ENCODE data around the gene VASH1. TPM values are rescaled to one million over a fixed set of nuclear protein-coding genes. Genes with fewer than 3 reads are reported as not detected.
"Not testable (repeated sequence)": the region's sequence is repeated elsewhere in the genome, so short reads cannot be mapped to it uniquely, and the experiment has no call there.

VASH1 gene
- total RNA-seq = 25.1 and 103 TPM in 2 replicates

DNA sequence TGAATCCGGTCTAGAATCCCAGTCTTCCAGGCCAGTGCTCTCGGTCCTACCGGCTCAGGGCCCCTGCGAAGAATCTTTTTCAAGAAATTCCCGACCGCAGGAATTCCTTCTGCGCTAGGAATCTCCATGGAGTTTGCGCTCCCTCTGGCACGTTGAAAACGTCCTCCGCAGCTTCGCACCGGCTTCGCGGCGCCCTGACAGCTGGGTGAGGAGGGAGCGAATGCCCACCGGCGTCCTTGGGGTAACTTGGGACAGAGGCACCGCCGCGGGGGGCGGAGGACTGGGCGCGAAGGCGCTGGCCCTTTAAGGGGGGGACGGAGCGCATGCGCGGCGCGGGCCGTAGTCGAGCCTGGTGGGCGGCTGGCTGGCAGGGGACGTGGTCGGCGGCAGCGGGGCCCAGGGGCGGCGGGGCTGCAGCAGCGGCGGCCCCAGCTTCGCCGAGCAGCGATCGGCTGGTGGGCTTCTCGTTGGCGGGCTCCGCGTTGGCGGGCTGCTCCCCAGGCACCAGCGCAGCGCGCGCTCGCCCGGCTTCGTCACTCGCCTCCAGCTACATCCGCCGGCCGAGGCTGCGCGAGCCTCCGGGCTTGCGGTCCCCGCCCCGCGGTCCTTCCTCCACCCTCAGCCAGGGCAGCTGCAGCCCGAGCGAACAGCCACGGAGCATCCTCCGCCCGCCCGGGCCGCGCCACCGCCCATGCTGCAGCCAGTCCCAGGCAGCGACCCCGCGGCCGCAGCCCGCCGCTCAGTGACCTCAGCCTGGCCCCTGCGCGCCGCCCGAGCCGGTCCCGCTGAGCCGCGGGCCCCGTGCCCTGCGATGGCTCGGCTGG lies at the start of gene VASH1:
VASH1 (plus strand) TSS at position 333 of the 824 bp plus-strand sequence. CDS start 1,354 bp downstream, outside the sequence.
- DNase-seq (ENCODE audit: extremely low read depth, low read depth, low spot score) = no peak

DNA sequence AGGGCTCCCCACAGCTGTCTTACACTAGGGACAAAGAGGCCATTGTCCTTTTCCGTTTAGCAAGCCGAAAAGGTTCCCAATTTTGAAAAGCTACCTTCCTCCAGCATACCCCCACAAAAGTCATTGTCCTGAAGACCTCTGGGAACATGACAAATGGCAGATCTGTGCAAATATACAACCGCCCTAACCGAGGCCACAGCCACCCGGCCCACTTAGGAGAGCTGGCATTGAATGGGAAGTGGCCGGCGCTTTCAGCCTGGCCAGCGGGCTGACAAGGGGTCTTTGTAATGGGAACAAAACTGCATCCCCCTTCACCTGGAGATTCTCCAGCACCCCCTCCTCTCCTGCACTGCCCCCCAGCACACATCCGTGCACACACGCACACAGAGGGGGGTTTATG lies 48.1 kb upstream of the VASH1 start:
- no peak for DNase-seq (ENCODE audit: extremely low read depth, low read depth, low spot score)

GRCh38 chr14:76714470-76714869 lies 46.8 kb upstream of the VASH1 start:
- no peak for DNase-seq (ENCODE audit: extremely low read depth, low read depth, low spot score)

GRCh38 chr14:76715101-76715500 lies 46.2 kb upstream of the VASH1 start:
- no peak for DNase-seq (ENCODE audit: extremely low read depth, low read depth, low spot score)

DNA sequence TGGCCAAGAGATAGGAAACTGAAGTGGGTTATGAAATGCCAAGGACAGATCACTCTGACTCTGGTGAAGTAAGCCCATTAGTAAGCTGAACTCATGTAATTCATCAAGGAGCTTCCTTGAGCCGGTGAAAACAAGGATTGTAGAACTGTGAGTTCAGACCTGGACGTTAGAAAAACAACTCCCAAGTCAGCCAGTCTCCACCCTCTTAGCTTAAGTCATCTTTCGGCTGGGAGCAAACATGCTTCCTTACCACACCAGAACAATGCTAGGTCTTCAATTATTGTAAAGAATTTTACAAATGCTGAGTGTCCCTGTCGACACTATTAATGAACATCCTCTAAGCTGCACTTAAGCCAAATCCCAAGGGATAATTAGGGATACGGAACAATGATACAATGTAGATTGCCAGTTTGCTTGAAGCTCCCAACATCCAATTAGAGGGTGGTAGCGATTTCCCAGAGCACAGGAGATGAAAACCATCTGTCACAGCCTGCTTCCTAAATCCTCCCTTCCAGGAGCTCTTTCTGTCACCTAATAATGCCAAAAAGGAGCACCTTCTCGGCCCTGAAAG lies 45.7 kb upstream of the VASH1 start:
- DNase-seq (ENCODE audit: extremely low read depth, low read depth, low spot score) = no peak

- DNase-seq (ENCODE audit: extremely low read depth, low read depth, low spot score) = no peak
Observed at GRCh38 chr14:76716285-76716684, 45.0 kb upstream of the VASH1 start.

DNA sequence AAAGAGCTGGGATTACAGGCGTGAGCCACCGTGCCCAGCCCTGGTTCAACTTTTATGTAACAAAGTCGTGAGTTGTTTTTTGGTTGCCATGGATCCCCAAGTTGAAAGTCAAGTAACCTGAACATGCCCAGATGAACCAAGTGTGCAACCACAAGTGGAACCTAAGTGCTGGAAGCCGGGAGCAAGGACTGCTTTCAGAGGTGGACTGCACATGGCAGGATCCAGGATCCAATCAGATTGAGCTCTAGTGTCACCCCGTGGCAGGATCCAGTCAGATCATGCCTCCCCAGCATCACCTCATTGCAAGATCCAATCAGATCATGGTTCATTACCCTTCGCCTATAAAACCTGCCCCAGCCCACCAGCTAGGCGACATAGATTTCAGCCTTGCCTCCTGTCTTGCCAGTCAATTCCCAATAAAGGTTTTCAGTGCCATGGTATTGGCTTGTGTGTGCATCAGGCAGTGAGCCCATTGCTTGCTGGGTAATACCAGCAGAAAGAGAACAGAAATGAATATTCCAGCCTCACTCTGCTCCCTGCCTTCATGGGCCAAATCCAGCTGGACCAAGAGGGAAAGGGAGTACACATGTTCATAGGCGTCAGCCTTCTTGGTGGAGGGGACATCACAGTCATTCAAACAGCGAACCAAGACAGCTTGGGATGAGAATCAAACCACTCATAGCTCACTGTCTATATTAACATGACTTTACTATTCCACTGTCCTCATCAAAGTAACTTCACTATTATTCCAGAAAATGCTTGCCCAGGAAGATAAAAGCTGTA lies 43.6 kb upstream of the VASH1 start:
- no peak for DNase-seq (ENCODE audit: extremely low read depth, low read depth, low spot score)

GRCh38 chr14:76718306-76719040 lies 42.8 kb upstream of the VASH1 start:
- no peak for DNase-seq (ENCODE audit: extremely low read depth, low read depth, low spot score)

DNA sequence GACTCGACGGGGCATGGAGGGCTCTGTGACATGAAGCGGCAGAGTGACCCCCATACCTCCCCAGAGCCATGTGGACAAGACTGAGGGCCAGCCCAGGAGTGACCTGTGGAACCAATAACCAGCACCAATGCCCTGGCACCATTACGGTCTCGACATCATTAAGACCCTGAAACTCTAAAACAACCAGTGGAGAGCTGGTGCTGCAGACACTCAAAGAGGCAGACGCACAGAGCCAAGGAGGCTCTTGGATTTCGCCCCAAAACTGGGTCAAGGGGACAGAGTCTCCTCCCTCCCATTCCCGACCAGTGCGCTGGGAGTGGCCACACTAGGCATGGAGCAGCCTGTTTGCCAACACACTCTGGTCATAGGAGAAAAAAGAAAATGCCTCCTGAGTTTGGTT lies 41.6 kb upstream of the VASH1 start:
- no peak for DNase-seq (ENCODE audit: extremely low read depth, low read depth, low spot score)

- no peak for DNase-seq (ENCODE audit: extremely low read depth, low read depth, low spot score)
Observed at GRCh38 chr14:76720382-76720813, 40.9 kb upstream of the VASH1 start.

GRCh38 chr14:76721506-76721905 lies 39.8 kb upstream of the VASH1 start:
- not testable (repeated sequence) for DNase-seq (ENCODE audit: extremely low read depth, low read depth, low spot score)

- no peak for DNase-seq (ENCODE audit: extremely low read depth, low read depth, low spot score)
Observed at GRCh38 chr14:76724651-76725550, 36.4 kb upstream of the VASH1 start.

GRCh38 chr14:76726551-76726970 lies 34.7 kb upstream of the VASH1 start:
- DNase-seq (ENCODE audit: extremely low read depth, low read depth, low spot score) = no peak

- no peak for DNase-seq (ENCODE audit: extremely low read depth, low read depth, low spot score)
Observed at GRCh38 chr14:76727384-76727783, 33.9 kb upstream of the VASH1 start.

GRCh38 chr14:76727901-76728300 lies 33.4 kb upstream of the VASH1 start:
- DNase-seq (ENCODE audit: extremely low read depth, low read depth, low spot score) = no peak

GRCh38 chr14:76729258-76729657 lies 32.0 kb upstream of the VASH1 start:
- no peak for DNase-seq (ENCODE audit: extremely low read depth, low read depth, low spot score)

- no peak for DNase-seq (ENCODE audit: extremely low read depth, low read depth, low spot score)
Observed at GRCh38 chr14:76729953-76730505, 31.2 kb upstream of the VASH1 start.

DNA sequence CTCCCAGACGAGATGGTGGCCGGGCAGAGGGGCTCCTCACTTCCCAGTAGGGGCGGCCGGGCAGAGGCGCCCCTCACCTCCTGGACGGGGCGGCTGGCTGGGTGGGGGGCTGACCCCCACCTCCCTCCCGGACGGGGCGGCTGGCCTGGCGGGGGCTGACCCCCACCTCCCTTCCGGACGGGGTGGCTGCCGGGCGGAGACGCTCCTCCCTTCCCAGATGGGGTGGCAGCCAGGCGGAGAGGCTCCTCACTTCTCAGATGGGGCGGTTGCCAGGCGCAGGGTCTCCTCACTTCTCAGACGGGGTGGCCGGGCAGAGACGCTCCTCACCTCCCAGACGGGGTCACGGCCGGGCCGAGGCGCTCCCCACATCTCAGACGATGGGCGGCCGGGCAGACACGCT lies 26.8 kb upstream of the VASH1 start:
- not testable (repeated sequence) for DNase-seq (ENCODE audit: extremely low read depth, low read depth, low spot score)

- no peak for DNase-seq (ENCODE audit: extremely low read depth, low read depth, low spot score)
Observed at GRCh38 chr14:76736514-76736913, 24.8 kb upstream of the VASH1 start.
